Measurements from ENCODE around the gene IFI27. TPM values are rescaled to one million over a fixed set of nuclear protein-coding genes. Genes with fewer than 3 reads are reported as not detected.
"Not testable (repeated sequence)": the region's sequence is repeated elsewhere in the genome, so short reads cannot be mapped to it uniquely, and the experiment has no call there.

Gene IFI27
- total RNA-seq: 100 to 1,000 TPM; 122 to 282 TPM
- long read RNA-seq, donor 1, partial matches to known transcripts: 1 of 14 reads
- long read RNA-seq, donor 1, other reads (novel, unspliced or antisense): 12 of 14 reads
- long read RNA-seq, donor 2, transcript IFI27-215 (5 exons, 644 nt): major isoform, 9 of 35 reads
- long read RNA-seq, donor 2, transcript IFI27-211 (5 exons, 364 nt): minor isoform, 6 of 35 reads
- long read RNA-seq, donor 2, partial matches to known transcripts: 3 of 35 reads
- long read RNA-seq, donor 2, other reads (novel, unspliced or antisense): 16 of 35 reads

GRCh38 chr14:94110552-94111181, at the start of gene IFI27:
Gene IFI27, plus strand, starts transcription at chr14:94110736.
- intact Hi-C loops (cut with DNase I): no loop called here
- DNase-seq (ENCODE audit: low spot score): no peak

DNA sequence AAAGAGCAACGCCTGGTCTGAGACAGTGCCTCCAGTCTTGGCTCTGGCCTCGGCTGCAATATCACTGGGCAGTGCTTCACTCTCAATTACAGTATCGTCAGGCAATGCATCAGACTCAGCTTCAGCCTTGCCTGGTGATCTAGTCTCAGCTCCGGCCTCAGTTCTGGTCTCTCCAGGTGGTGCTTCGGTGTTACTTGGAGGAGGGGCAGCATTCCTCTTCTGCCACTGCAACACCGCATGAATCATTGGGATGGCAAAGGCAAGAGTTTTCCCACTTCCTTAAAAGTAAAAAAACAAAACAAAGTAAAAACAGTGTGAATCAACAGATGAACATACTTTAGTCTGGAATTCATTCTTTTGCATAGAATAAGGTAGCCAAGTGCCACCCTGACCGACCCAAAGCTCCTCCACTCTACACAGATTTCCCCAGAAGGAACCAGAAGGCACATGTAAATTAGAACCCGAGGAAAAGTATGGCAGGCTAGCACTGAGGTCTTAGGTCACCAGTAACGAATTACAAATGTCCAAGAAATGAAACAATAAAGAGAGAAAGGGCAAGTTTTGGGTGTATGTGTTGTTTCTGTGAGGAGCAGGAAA, 48.1 kb upstream of the IFI27 start:
- no peak for DNase-seq (ENCODE audit: low spot score)
- intact Hi-C loops (cut with DNase I): no loop called here

DNA sequence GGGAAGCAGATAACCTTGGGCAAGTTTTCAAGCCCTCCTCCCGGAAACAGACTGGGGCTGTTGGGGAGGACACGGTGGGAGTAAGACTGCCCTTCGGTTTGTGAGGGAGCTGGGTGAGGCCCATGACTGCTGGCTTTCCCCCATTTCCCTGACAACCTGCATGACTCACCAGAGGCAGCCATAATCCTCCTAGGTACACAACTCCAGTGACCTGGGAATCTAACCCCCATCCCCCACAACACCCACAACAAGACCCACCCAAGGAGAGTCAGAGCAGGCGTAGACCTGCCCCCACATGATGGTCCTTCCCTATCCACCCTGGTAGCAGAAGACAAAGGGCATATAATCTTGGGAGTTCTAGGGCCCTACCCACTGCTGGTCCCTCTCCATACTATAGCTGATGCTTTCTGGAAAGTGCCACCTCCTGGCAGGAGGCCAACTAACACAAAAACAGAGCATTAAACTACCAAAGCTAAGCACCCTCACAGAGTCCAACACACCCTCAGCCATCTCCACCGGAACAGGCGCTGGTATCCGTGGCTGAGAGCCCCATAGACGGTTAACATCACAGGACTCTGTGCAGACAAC, 44.4 kb upstream of the IFI27 start:
- intact Hi-C loops (cut with DNase I): no loop called here
- no peak for DNase-seq (ENCODE audit: low spot score)

DNA sequence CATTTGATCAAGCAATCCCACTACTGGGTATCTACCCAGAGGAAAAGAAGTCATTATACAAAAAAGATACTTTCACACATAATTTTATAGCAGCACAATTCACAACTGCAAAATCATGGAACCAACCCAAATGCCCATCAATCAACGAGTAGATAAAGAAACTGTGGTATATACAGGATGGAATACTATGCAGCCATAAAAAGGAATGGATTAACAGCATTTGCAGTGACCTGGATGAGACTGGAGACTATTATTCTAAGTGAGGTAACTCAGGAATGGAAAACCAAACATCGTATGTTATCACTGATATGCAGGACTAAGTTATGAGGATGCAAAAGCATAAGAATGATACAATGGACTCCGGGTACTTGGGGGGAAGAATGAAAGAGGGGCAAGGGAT, 38.5 kb upstream of the IFI27 start:
- DNase-seq (ENCODE audit: low spot score); intact Hi-C loops (cut with DNase I): not testable (repeated sequence)

DNA sequence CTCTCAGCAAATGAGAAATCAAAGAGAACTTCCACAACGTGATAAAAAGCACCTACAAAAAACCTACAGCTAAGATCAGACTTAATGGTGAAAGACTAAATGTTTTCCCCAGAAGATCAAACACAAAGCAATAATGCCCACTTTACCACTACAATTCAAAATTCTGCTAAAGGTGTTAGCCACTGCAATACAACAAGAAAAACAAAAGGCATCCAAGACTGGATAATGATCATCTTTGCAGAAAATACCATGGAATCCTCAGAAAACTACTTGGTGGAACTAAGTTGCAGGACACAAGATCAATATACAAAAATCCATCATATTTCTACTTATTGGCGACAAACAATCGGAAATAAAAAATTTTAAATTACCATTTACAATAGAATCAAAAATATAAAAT, 36.0 kb upstream of the IFI27 start:
- intact Hi-C loops (cut with DNase I): no loop called here
- no peak for DNase-seq (ENCODE audit: low spot score)

DNA sequence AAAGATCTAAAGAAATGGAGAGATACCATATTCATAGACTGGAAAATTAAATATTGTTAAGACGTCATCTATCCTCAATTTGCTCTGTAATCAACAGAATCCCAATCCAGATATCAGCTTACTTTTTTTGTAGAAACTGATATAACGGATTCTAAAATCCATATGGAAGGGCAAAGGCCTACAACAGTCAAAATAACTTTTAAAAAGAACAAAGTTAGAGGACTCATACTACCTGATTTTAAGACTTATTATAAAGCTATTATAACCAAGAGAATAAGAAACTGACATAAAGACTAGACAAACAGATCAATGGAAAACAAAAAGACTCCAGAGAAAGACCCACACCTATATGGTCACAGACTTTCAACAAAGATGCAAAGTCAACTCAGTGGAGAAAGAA, 35.5 kb upstream of the IFI27 start:
- intact Hi-C loops (cut with DNase I): no loop called here

GRCh38 chr14:94077111-94077821, 33.3 kb upstream of the IFI27 start:
- DNase-seq (ENCODE audit: low spot score): no peak
- intact Hi-C loops (cut with DNase I): no loop called here

More for the DNA sequence above, 35.5 kb upstream of the IFI27 start:
- DNase-seq (ENCODE audit: low spot score): no peak

DNA sequence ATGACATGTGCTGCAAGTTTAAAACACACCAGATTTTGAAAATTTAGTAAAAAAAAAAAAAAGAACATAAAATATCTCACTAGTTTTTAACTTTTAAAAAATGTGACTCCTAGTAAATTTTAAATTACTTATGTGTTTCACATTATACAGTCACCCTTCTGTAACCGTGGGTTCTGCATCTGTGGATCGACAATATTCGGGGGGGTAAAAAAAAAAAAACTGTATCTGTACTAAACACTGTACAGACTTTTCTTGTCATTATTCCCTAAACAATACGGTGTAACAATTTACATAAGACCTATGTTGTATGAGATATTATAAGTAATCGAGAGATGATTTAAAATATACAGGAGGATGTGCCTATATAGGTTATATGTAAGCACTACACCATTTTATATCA, 32.7 kb upstream of the IFI27 start:
- intact Hi-C loops (cut with DNase I): no loop called here
- DNase-seq (ENCODE audit: low spot score): no peak

DNA sequence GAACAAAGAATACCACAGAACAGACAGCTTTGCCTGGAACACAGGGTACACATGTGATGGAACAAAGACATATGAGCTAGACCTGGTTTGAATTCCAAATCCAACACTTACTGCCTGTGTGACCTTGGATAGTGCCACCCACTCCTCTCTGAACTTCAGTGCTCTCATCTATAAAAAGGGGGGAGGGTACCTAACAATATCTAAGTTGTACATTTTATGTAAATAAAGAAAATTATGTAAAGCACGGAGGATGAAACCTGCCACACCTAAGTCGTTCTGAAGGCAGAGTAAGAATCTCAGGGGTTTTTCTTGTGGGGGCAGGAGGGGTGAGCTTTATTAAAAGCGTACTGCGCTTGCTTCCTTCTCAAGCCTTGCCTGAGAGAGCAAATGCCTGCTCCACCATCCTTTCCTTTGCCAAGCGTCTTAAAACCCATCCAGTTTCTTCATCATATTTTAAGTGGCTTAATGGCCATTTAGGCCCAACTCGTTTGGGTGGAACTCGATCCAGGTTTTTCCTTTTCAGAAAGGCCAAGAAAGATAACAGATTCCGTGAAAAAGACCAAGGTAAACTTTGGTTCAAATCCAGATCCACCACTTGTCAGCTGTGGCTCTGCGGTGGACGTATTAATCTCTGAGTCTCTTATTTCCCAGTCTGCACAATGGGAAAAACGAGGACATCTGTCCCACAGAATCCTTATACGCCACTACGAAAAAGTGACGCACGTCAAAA, 30.5 kb upstream of the IFI27 start:
- no peak for DNase-seq (ENCODE audit: low spot score)
- intact Hi-C loops (cut with DNase I): no loop called here

GRCh38 chr14:94080621-94081385, 29.7 kb upstream of the IFI27 start, which contains the start of the genes DDX24 and IFI27L1:
Gene DDX24, minus strand, starts transcription at chr14:94081202. Its CDS starts 1,460 bp downstream, at chr14:94079742.
Gene IFI27L1, plus strand, starts transcription at chr14:94081310. Its CDS starts 15,628 bp downstream, at chr14:94096938.
- intact Hi-C loops (cut with DNase I): no loop called here
- peak; percentile 99 for DNase-seq (ENCODE audit: low spot score)

DNA sequence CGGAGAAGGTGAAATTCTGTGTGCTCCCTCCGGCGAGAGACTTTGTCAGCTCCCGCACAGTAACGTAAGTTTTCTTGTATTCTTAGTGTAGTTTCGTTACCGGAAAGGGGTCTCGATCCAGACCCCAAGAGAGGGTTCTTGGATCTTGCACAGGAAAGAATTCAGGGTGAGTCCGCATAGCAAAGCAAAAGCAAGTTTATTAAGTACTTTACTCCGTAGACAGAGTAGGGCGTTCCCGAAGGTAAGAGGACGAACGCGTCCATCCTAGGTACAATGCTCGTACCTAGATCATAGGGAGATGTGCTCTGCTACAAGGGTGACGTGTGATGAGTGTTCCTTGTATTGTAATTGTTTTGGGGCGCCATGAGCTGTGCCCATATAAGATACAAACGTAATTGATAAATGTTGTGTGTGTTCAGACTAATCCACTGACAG, 29.1 kb upstream of the IFI27 start:
- DNase-seq (ENCODE audit: low spot score): no peak
- intact Hi-C loops (cut with DNase I): no loop called here

DNA sequence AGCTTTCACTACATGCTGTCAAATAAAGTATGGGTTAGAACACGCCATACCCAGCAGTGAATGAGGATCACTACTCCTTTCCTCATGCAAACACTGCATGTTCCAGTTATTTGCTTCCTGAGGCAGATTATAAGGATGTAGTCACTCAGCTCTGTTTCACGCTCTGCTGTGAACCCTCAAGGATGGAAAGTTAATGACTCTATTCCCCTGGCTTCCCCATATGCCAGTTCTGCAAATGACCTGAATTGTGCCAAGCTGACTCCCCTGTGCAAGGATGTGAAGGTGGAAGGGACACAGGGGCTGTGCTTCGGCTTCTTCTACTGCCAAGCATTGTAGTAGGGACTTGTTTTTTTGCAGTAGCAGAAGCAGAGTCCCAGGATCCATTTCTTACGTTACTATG, 22.6 kb upstream of the IFI27 start:
- intact Hi-C loops (cut with DNase I): no loop called here
- no peak for DNase-seq (ENCODE audit: low spot score)

DNA sequence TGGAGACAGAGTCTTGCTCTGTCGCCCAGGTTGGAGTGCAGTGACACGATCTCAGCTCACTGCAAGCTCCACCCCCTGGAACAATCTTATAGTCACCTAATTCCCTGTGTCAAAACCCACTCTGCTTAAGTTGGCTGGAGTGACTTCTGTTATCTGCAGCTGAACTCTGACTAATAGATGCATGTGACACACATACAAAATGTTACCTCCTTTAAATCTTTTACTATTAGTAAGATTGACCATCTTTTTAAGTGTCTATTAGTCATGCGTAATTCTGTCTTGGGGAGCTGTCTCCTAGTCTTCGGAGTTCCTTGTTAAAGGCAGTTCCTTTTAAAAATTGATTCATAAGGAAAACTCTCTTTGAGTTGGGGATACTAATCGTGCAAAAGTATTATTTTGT, 22.0 kb upstream of the IFI27 start:
- no peak for DNase-seq (ENCODE audit: low spot score)
- intact Hi-C loops (cut with DNase I): no loop called here

DNA sequence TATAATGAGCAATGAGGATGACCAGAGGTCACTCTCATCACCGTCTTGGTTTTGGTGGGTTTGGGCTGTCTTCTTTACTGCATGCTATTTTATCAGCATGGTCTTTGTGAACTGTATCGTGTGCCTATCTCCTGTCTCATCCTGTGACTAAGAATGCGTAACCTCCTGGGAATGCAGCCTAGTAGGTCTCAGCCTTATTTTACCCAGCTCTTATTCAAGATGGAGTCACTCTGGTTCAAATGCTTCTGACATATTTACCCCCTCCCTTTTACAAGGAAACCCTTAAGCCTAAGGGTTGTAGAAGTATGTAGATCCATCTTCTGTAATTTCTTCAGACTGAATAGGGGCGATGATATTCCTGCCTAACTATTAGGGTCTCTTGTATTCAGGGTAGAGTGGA, 21.1 kb upstream of the IFI27 start:
- DNase-seq (ENCODE audit: low spot score): no peak
- intact Hi-C loops (cut with DNase I): no loop called here

DNA sequence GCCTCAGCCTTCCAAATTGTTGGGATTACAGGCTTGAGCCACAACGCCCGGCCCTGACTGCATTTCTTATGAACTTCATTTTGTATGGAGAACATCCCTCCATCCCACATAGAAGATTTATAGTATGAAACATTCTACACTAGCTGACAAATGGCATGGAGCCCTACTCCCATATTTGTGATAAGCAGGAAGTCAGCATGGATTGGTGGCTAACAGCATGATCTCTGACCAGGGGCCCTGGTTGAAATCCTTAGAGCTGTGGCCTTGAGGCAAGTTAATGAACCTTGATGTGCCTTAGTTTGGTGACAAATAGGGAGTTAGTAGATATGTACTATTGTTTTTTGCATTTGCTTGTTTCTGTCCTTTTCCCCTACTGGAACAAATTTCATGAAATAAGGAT, 17.1 kb upstream of the IFI27 start:
- intact Hi-C loops (cut with DNase I): no loop called here
- no peak for DNase-seq (ENCODE audit: low spot score)

GRCh38 chr14:94097091-94097490, 13.4 kb upstream of the IFI27 start:
- no peak for DNase-seq (ENCODE audit: low spot score)

DNA sequence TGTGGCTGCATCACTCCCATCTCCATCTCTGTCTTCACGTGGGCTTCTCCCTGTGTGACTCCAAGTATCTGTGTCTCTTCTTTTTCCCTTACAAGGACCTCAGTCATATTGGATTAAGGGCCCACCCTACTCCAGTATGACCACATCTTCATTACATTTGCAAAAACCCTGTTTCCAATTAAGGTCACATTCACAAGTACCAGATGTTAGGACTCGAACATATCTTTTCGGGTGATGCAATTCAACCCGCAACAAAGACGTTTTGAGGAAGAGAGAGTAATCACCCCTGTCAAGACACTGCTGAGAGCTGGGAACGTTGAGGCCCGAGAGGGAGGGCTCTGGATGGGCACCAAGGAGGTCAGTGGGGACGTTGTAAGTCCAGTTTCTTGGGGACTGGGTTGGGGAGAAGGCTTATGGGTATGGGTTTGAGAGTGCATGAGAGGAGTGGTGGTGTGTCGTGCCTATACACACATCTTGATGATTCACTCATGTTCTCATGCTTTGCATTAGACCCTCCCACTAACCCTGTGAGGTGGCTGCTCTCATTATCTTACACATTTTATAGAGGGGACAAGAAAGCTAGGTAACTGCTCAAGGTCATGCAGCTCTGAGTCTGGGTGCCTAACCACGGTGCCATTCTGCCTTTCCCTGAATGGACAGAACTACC, 12.1 kb upstream of the IFI27 start:
- DNase-seq (ENCODE audit: low spot score): no peak
- intact Hi-C loops (cut with DNase I): no loop called here

More at GRCh38 chr14:94097091-94097490, 13.4 kb upstream of the IFI27 start:
- intact Hi-C loops (cut with DNase I): no loop called here

DNA sequence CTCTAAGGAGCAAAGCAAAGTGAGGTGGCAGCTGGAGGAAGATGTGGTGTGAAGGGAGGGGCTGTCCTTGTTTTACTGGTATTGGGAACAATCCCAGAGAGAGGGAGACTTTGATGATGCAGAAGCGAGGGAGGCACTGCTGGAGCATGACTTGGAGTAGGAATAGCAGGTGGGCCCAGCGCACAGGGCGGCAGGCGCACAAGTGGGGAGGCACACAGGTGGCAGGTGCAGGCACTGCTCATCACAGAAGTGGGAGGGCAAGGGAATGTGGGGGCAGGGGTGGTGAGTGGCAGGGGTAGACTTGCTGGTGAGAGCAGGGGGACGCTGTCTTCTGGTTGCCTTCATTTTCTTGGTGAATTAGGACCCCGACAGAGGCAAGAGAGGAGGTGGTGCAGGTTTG, 11.5 kb upstream of the IFI27 start:
- intact Hi-C loops (cut with DNase I): no loop called here
- DNase-seq (ENCODE audit: low spot score): no peak

All from posterior vena cava (tissue), 2 donors.